Activated CD8-positive, alpha-beta memory T cell treated with anti-CD3 and anti-CD28 coated beads, Interleukin-2, amount 10 ng/mL, durations not matched to agents 7 days and 5 days (primary cell): ENCODE data around the gene ACACA. TPM values are rescaled to one million over a fixed set of nuclear protein-coding genes. Genes with fewer than 3 reads are reported as not detected.

Source experiments
- ATAC-seq: fragments of 150-1000 bp; cut with Tn5 transposase; one replicate; pipeline ENCODE4 v1.10.0; 2021; ENCODE audit warnings: moderate library complexity
- CTCF ChIA-PET: fragments of 350-600 bp; sonication (Branson Sonifier 250); formaldehyde crosslinking; loops from one replicate; lab custom pipeline; 2021; ENCODE audit warnings: antibody characterized with exemption; lab: Charles Lee
- DNase-seq: peaks from one replicate; pipeline ENCODE4 v3.0.0-alpha.2; 2020
- H3K27ac Mint-ChIP-seq: one replicate; pipeline ENCODE4 v1.8.0; 2021; ENCODE audit warnings: mild to moderate bottlenecking, mixed read lengths
- H3K27me3 Mint-ChIP-seq: one replicate; pipeline ENCODE4 v1.8.0; 2021; ENCODE audit warnings: mixed read lengths
- H3K36me3 Mint-ChIP-seq: one replicate; pipeline ENCODE4 v1.8.0; 2021; ENCODE audit warnings: mild to moderate bottlenecking, mixed read lengths
- H3K4me1 Mint-ChIP-seq: one replicate; pipeline ENCODE4 v1.8.0; 2021; ENCODE audit warnings: mixed read lengths
- H3K4me3 Mint-ChIP-seq: one replicate; pipeline ENCODE4 v1.8.0; 2021; ENCODE audit warnings: mild to moderate bottlenecking, moderate library complexity, mixed read lengths
- H3K9me3 Mint-ChIP-seq: one replicate; pipeline ENCODE4 v1.8.0; 2022; ENCODE audit warnings: low read depth, mixed read lengths
- total RNA-seq, 2 experiments: library from RNA; stranded (reverse); gene quantifications; one replicate each; pipeline ENCODE4 v1.2.3, GENCODE V29; 2021

ACACA gene
- total RNA-seq, 2 experiments from 2014 or later = 55.4 to 69.7 TPM

DNA sequence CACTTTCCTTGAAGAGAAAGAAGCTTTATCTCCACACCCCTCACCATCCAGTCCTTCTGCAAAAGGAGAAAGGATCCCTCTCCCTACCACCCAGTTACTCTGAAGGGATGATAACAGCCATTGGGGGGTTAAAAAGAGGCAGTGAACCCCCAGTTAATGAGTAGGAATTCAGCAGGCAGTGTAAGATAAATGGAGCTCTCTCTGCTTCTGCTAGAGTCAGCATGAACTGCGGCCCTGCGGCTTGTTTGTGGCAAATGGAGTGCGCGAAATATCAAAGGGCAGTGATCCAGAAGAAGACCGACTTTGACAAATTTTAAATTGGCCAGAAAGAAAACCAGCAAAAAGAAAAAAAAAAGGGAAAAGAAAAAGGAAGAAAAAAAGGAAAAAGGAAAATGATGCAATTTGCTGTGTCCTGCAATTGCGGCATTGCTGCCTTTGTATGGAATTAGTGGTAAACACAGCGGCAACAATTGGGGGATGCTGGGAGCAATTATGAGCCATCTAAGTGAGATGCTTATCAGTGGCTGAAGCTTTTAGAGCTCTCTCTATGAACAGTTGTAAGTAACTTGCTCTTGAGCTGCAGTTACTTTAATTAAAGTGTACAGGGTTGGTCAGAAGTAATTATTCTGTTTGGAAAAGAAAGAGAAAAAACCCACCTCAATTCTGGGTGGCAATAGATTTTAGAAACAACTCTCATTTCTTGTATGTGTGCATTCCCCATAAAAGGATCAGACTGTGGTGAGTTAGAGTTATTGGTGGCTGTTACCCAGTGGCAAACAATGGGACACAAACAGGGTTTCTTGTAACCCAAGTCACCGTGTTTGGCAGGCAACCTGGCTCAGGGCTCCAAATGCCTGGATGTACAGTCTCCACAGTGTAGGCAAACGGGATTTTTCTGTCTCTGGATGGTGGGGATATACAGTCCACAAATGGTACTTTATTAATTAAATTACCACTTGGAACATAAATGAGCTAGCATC, 296.6 kb downstream of the ACACA start:
- Mint-ChIP-seq H3K4me1 (no peaks in the 10 kb centered on the region), H3K4me3 (no peak overlapping the region), H3K27me3 (no peaks in the 10 kb centered on the region), H3K27ac (no peak overlapping the region), H3K9me3 (no peaks in the 10 kb centered on the region), H3K36me3 (peaks cover 11% of the 10 kb centered on the region)
- CTCF ChIA-PET = interaction anchor here (0.9 kb wide), 2 partner anchors 11 to 25 kb away, joined by 3 to 4 read pairs; no protein-coding TSS in a partner anchor
- DNase-seq = no peak
- no peak for ATAC-seq

DNA sequence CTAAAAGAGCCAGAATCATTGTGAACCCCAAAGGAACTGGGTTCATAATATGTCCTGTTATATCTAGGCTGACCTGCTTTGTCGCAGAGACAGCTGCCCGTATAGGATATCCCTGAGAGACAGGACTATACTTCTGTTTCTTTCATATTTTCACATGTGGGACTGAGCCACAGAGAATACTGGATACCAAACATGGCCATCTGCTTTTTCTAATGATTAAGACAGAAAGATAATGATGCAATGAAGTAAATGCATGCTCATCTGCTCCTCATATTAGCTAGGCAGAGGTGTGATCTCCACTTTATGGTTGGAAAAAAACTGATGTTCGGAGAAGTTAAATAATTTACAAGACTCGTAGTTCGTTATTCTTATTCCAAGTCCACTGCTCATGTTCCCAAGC, 297.5 kb downstream of the ACACA start:
- H3K4me3 Mint-ChIP-seq = no peak overlapping the region
- no peaks in the 10 kb centered on the region for H3K4me1 Mint-ChIP-seq
- no peaks in the 10 kb centered on the region for H3K9me3 Mint-ChIP-seq
- no peaks in the 10 kb centered on the region for H3K27me3 Mint-ChIP-seq
- CTCF ChIA-PET = no interaction called here
- peaks cover 11% of the 10 kb centered on the region for H3K36me3 Mint-ChIP-seq
- H3K27ac Mint-ChIP-seq = no peak overlapping the region
- no peak for DNase-seq
- ATAC-seq = no peak

DNA sequence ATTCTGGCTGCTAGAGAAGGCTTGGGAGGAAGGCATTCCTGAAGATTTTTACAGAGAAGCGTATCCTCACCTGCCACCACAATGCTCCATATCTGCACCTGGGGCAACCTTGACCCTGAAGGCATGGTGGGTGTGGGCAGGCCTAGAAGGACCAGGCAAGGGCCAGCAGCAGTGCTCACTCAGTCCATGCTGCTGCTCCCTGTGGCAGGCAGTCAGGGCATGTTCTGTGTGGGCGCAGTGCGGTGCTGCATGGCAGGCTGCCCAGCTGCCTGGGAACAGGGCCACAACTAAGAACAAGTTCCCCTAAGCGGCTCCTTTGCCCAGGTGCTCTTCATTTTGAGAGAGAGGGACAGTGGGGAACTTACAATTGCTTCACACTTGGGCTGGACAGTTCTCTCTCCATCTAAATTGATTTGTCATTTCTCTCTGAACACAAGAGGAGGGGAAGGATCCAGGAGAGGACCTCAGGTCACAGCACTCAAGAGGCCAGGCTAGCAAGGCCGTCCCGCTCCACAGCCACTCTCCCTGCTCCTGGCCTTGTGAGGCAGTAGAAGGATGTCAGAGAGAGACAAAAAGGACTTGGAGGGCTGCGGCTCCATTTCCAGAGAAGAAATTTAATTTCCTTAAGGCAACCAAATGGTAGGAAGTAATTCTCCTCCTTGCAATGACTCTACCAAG, 299.1 kb downstream of the ACACA start:
- H3K4me1 Mint-ChIP-seq = no peaks in the 10 kb centered on the region
- no peak overlapping the region for H3K27ac Mint-ChIP-seq
- no peaks in the 10 kb centered on the region for H3K27me3 Mint-ChIP-seq
- CTCF ChIA-PET = interaction anchor here (0.7 kb wide), 1 partner anchor 61 kb away, joined by 3 read pairs; no protein-coding TSS in a partner anchor
- H3K9me3 Mint-ChIP-seq = no peaks in the 10 kb centered on the region
- no peak for ATAC-seq
- no peak for DNase-seq
- H3K36me3 Mint-ChIP-seq = peaks cover 11% of the 10 kb centered on the region
- no peak overlapping the region for H3K4me3 Mint-ChIP-seq

DNA sequence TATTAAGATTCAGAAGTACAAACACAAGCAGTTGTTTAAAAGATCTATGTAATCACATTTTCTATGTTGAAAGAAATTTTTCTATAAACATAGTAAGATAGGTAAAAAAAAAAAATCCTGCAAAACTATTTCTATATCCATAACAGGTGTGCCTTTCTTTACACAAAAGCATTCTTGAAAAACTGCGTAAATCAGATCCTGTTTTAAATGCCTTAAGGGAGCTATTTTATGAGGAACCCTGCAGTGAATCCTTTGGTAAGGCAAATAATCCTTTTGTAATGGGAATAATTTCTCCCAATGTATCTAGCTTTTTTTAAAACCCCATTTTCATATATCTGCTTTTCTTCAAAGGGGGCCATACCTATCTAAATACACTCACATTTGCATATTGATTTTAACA, 300.6 kb downstream of the ACACA start:
- DNase-seq = no peak
- Mint-ChIP-seq H3K4me1 (no peaks in the 10 kb centered on the region), H3K4me3 (no peak overlapping the region), H3K27me3 (no peaks in the 10 kb centered on the region), H3K36me3 (peaks cover 9% of the 10 kb centered on the region), H3K27ac (no peak overlapping the region), H3K9me3 (no peaks in the 10 kb centered on the region)
- CTCF ChIA-PET = interaction anchor here (1.1 kb wide), 1 partner anchor 59 kb away, joined by 4 read pairs; no protein-coding TSS in a partner anchor
- ATAC-seq = no peak

DNA sequence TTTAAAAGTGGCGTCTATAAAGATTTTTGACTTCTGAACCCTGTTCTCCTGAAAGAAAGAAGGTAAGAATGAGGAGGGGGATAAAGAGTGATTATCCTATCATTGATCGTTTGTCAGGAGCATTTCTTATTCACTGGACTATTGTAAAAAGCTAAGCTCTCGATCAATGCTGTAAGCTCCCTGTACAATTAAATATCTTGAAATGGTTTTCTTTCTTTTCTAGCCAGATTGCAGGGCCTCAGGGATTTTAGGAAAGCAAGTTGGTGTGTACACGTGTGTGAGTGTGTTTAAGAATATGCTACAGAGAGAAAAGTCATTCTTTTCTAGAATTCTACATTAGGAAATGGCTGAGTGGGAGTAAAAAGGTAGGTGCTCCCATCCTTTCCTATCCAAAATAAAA, 303.4 kb downstream of the ACACA start:
- CTCF ChIA-PET = no interaction called here
- no peak overlapping the region for H3K27ac Mint-ChIP-seq
- no peak for ATAC-seq

DNA sequence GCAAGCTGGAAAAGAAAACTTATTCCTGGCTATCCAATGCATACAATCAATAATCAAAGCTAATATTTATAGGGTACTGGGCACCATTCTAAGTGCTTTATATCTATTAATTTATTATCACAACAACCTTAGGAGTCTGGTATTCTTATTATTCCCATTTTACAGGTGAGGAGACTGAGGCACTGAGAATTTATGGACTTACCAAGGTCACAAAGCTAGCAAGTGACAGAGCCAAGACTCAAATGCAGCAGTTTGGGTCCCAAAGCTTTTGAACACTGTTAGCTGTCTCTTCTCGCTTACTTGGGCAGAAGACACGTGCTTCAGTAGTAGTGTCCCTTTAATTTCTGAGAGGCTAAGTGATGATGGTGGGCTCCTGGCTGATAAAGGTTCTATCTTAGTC, 305.3 kb downstream of the ACACA start:
- CTCF ChIA-PET = interaction anchor here (1.1 to 1.5 kb wide), 2 partner anchors 9 to 54 kb away, joined by 4 to 5 read pairs; no protein-coding TSS in a partner anchor
- no peaks in the 10 kb centered on the region for H3K9me3 Mint-ChIP-seq
- H3K27ac Mint-ChIP-seq = no peak overlapping the region
- DNase-seq (no peak), ATAC-seq (no peak)
- peaks cover 6% of the 10 kb centered on the region for H3K36me3 Mint-ChIP-seq
- H3K4me1 Mint-ChIP-seq = no peaks in the 10 kb centered on the region
- H3K27me3 Mint-ChIP-seq = no peaks in the 10 kb centered on the region
- H3K4me3 Mint-ChIP-seq = no peak overlapping the region

More for the DNA sequence above, 303.4 kb downstream of the ACACA start:
- DNase-seq = no peak
- Mint-ChIP-seq H3K9me3 (no peaks in the 10 kb centered on the region), H3K27me3 (no peaks in the 10 kb centered on the region), H3K4me3 (no peak overlapping the region), H3K36me3 (peaks cover 4% of the 10 kb centered on the region), H3K4me1 (no peaks in the 10 kb centered on the region)

DNA sequence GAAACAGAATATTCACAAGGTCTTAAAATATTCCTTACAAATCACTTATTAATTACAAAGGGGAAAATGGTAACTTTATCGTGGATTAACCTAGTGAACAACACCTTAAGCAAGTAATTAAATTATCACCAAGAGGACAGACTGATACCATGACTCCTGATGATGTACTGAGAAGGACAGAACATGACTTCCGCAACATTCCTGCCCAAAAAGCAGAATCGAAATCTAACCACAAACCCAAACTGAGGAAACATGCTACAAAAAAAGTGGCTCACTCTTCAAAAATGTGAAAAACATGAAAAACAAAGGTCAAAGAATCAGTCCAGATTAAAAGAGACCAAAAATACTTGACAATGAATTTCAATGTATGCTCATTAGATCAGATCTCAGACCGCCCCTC, 306.4 kb downstream of the ACACA start:
- no peaks in the 10 kb centered on the region for H3K4me1 Mint-ChIP-seq
- H3K27ac Mint-ChIP-seq = no peak overlapping the region
- no peaks in the 10 kb centered on the region for H3K9me3 Mint-ChIP-seq
- H3K36me3 Mint-ChIP-seq = peaks cover 9% of the 10 kb centered on the region
- H3K27me3 Mint-ChIP-seq = no peaks in the 10 kb centered on the region
- DNase-seq (no peak), ATAC-seq (no peak)
- CTCF ChIA-PET = no interaction called here
- no peak overlapping the region for H3K4me3 Mint-ChIP-seq

DNA sequence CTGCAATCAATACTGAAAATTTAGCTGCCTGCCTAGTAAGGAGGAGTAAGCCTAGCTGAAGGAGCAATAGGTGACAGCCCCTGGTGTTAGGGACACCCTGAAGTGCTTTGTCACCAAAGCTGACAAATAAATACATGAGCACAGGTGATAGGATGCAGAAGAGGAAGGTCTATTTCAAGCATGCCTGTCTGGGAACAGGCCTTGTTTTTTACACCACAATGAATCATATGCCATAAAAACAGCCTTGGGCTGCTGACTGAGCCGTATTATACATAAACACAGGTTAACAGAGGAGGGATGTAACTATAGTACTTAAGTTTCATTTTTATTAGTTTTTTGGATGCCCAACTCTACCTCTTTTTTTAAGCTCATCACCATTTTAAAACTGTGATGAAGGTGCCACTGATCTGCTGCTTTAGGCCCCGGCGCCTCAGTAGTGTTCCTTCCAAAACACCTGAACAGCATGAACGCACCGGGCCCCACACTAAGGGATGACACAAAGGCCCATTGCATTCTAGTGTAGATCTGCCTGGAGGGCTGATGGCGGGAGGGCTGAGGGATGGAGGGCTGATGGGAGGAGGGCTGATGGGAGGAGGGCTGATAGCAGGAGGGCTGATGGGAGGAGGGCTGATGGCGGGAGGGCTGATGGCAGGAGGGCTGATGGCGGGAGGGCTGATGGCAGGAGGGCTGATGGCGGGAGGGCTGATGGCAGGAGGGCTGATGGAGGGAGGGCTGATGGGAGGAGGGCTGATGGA, 307.5 kb downstream of the ACACA start:
- no peak for DNase-seq
- no peak for ATAC-seq
- Mint-ChIP-seq H3K27me3 (no peaks in the 10 kb centered on the region), H3K36me3 (peaks cover 9% of the 10 kb centered on the region), H3K4me3 (no peak overlapping the region), H3K27ac (no peak overlapping the region), H3K9me3 (no peaks in the 10 kb centered on the region), H3K4me1 (peaks cover 3% of the 10 kb centered on the region)
- CTCF ChIA-PET = interaction anchor here (1.1 to 1.5 kb wide), 2 partner anchors 9 to 12 kb away, joined by 3 to 4 read pairs; no protein-coding TSS in a partner anchor

DNA sequence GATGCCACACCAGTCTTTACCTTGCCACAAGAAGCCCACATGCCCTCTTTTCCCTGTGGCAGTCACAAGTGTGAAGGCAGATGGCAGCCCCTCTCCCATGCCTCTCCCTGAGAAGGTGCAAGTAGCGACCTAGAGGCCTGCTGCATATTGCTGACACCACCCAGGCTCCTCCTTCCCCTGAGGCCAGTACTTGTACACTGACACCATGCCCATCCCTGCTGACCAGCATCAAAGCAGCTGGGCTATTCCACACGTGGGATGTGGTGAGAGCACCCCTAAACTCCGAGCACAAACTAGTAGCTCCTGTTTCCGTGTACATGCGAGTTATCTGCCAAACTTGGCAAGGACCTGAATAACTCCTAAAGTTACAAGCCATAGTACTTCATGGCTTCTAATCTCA, 308.5 kb downstream of the ACACA start:
- Mint-ChIP-seq H3K4me1 (peaks cover 4% of the 10 kb centered on the region), H3K36me3 (peaks cover 12% of the 10 kb centered on the region), H3K4me3 (no peak overlapping the region), H3K27me3 (no peaks in the 10 kb centered on the region), H3K27ac (no peak overlapping the region), H3K9me3 (no peaks in the 10 kb centered on the region)
- CTCF ChIA-PET = interaction anchor here (1.5 kb wide), 1 partner anchor 8 kb away, joined by 4 read pairs; no protein-coding TSS in a partner anchor
- ATAC-seq (no peak), DNase-seq (no peak)

DNA sequence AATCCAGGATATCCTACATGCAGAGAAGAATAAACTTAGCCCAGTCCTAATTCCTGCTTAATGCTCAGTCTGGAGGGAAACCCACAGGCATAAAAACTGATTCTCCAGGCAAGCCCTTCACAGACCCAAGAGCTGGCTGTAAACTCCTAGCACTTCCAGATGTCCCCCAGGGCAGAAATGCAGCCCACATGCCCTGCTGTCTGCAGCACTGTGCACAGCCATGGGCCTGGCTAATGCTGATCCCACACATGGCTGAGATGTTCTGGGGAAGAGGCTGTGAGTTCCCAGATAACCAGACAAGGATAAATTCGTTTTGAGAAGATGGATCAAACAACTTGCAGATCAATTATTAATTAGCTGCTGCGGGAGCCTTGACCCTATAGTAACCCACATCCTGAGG, 309.5 kb downstream of the ACACA start:
- CTCF ChIA-PET = no interaction called here
- H3K9me3 Mint-ChIP-seq = no peaks in the 10 kb centered on the region
- DNase-seq = no peak
- H3K27ac Mint-ChIP-seq = no peak overlapping the region
- no peaks in the 10 kb centered on the region for H3K27me3 Mint-ChIP-seq
- H3K4me1 Mint-ChIP-seq = peaks cover 10% of the 10 kb centered on the region
- no peak overlapping the region for H3K4me3 Mint-ChIP-seq
- no peak for ATAC-seq
- H3K36me3 Mint-ChIP-seq = peaks cover 12% of the 10 kb centered on the region

DNA sequence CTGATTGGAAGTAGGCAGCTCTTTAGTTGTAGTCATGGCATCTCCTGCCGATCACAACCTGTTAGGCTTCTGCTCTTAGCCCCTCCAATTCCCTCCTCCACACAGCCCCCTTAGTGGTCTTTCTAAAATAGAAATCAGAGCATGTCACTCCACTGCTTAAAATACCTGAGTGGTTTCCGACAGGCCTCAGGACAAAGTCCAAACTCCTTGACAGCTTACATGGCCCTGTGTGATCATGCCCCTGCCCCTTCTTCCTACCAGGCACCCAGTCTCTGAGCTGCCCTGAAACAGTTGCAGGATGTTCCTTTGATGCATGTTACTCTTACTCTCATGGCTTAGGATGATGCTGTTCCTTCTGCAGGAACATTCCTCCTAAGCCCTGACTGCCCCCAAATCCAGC, 310.6 kb downstream of the ACACA start:
- Mint-ChIP-seq H3K4me1 (peaks cover 21% of the 10 kb centered on the region), H3K9me3 (no peaks in the 10 kb centered on the region), H3K27ac (no peak overlapping the region), H3K36me3 (peaks cover 8% of the 10 kb centered on the region), H3K27me3 (no peaks in the 10 kb centered on the region), H3K4me3 (no peak overlapping the region)
- DNase-seq = no peak
- CTCF ChIA-PET = no interaction called here
- no peak for ATAC-seq

DNA sequence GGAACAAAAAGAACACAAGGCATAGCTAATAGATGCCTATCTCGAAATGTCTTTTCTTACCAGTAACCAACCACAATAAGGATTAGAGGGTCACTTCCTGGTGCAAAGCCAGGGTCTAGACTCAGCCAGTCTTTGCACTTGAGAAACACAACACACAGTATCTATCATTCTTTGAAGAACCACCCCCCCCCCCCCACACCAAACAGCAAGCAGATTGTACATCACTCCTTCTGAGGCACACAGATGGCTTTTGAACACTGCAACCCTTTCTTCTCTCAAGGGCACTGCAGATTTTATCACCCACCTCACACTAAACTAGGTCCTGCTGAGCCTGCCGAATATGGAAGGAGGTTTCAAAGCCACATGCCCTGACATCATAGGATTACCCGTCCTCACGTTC, 312.2 kb downstream of the ACACA start:
- Mint-ChIP-seq H3K4me3 (no peak overlapping the region), H3K4me1 (peaks cover 38% of the 10 kb centered on the region), H3K9me3 (no peaks in the 10 kb centered on the region), H3K36me3 (peaks cover 10% of the 10 kb centered on the region), H3K27ac (no peak overlapping the region), H3K27me3 (no peaks in the 10 kb centered on the region)
- ATAC-seq (no peak), DNase-seq (no peak)
- CTCF ChIA-PET = no interaction called here

DNA sequence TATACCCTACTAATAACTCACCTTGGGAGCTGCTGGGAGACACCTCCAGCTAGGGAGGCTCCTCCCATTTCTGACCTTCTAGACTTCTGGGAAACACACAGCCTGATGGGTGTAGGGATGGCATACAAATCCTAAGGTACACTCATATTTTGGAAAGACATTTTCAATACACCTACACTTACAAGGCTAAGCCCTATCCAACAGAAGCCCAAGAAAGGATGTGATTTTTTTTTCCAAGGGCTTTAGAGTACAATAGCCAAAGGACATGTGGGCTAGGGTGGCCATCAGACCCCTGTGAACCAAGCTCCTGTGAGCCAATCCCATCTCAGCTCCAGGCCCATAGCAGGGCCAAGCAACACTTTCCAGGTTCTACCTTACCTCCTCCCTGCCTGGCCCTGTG, 313.9 kb downstream of the ACACA start:
- H3K36me3 Mint-ChIP-seq = peaks cover 13% of the 10 kb centered on the region
- no peaks in the 10 kb centered on the region for H3K9me3 Mint-ChIP-seq
- H3K4me1 Mint-ChIP-seq = peaks cover 55% of the 10 kb centered on the region
- H3K27ac Mint-ChIP-seq = no peak overlapping the region
- CTCF ChIA-PET = interaction anchor here (1.3 kb wide), 1 partner anchor 9 kb away, joined by 5 read pairs; no protein-coding TSS in a partner anchor
- no peaks in the 10 kb centered on the region for H3K27me3 Mint-ChIP-seq
- DNase-seq (no peak), ATAC-seq (no peak)
- H3K4me3 Mint-ChIP-seq = no peak overlapping the region
